ENCODE data around the gene CEBPG.

The CEBPG gene

GRCh38 chr19:33426621-33427361, 53.3 kb downstream of the CEBPG start:
- DNase-seq = no peak

DNA sequence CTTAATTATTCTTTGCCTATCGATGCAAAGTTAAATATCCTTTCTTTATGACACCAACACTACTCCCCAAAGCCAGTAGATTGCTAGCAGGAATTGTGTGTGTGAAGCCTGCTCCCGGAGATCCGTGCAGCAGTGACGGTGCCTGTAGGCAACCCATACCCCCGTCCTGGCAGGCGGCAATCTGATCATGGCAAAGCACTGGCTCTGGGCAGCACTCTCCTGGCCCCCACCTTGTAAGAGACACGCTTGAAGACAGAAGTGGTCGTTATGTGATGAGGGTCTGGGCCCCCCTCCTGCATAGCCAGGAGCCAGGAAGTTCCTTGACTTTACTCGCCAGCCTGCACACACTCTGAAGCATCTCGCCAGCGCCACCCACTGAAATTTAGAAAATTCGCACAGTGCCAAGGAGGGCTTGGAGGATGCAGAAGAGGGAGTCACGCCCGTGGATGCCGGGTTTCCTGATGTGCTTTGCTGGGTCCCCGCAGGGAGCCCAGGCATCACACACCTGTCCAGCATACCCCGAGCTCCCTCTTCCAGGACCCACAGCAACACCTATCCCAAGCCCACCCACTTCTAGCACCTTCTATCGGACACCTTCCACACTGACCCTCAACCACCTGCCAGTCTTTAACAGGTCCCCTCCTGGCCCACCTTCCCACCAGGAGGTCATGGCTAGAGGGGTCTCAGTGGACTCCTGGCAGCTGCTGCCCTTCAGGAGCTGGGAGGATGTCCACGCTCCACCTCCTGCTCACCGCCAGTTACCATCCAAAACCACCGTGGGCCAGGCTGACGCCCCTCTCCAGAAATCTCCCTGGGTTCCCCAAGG, 54.5 kb downstream of the CEBPG start:
- no peak for DNase-seq

GRCh38 chr19:33428627-33429125, 55.2 kb downstream of the CEBPG start:
- DNase-seq = no peak

- no peak for DNase-seq
Observed at GRCh38 chr19:33429891-33430673, 56.6 kb downstream of the CEBPG start.

DNA sequence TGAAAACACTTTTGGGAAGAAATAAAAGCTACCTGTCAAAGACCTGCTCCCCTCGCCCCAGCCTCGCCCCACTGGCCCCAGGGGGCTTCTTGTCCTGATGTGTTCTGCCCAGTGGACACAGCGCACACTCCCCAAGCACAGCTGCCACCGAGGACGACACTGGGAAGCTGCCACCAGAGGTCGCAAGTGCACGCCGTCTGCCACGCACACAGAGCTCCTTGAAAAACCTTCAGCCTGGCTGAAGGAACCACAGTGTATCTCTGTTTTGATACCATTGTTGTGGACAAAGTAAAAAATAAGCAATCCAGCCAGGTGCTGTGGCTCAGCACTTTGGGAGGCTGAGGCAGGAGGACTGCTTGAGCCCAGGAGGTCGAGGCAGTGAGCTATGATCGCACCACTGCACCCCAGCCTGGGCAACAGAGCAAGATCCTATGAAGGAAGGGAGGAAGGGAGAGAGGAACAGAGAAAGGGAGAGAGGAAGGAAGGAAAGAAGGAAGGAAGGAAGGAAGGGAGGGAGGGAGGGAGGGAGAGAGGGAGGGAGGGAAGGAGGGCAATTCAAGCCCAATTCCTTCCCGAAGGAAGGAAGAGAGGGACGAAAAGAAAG, 57.3 kb downstream of the CEBPG start:
- DNase-seq = peak; percentile 56

DNA sequence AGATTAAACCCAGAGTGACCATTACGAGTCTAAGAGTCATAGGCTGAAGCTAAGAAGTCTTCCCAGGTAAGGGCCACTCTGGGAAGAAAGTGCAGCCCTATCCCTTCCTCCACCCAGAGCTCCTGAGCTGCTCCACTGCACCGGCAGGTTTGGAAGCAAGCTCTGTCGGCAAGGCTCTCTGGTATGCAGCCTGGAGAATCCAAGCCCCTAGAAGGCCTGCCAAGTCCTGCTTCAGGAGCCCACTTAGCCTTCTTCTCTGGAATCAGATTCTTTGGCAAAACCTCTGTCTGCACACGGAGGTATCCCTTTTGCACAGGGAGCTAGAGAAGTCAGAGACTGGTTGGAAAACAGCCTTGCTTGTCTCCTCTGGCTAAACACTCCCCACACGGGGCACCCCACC, 58.5 kb downstream of the CEBPG start:
- DNase-seq = no peak

Data from fibroblast of skin of right quadriceps (primary cell).